H9 (cell line): ENCODE measurements around the gene GPATCH11. TPM values are rescaled to one million over a fixed set of nuclear protein-coding genes. Genes with fewer than 3 reads are reported as not detected.

ENCODE experiments used
- DNase-seq: peaks from one replicate; pipeline ENCODE4 v3.0.0-alpha.2; 2017
- H2AFZ ChIP-seq: one replicate; pipeline ENCODE4 v1.6.1; 2013; ENCODE audit warnings: mild to moderate bottlenecking, low read length, control low read depth, moderate library complexity
- H2AK5ac ChIP-seq: 2 replicates; pipeline ENCODE4 v1.6.1; 2013; ENCODE audit warnings: low read length, control low read depth, mixed read lengths; ENCODE audit not compliant: insufficient read length
- H2BK120ac ChIP-seq: one replicate; pipeline ENCODE4 v1.6.1; 2013; ENCODE audit warnings: low read depth, mild to moderate bottlenecking, low read length, control low read depth, inconsistent platforms; ENCODE audit not compliant: poor library complexity, severe bottlenecking
- H2BK12ac ChIP-seq: 2 replicates; pipeline ENCODE4 v1.6.1; 2013; ENCODE audit warnings: low read length, control low read depth, mixed read lengths, low read depth; ENCODE audit not compliant: insufficient read length
- H2BK15ac ChIP-seq: 2 replicates; pipeline ENCODE4 v1.6.1; 2013; ENCODE audit warnings: low read depth, low read length, control low read depth
- H2BK20ac ChIP-seq: one replicate; pipeline ENCODE4 v1.6.1; 2013; ENCODE audit warnings: low read depth, mild to moderate bottlenecking, low read length, control low read depth, inconsistent platforms; ENCODE audit not compliant: poor library complexity, severe bottlenecking
- H2BK5ac ChIP-seq: 2 replicates; pipeline ENCODE4 v1.6.1; 2013; ENCODE audit warnings: low read length, control low read depth, mixed read lengths; ENCODE audit not compliant: insufficient read length
- H3K14ac ChIP-seq: 2 replicates; pipeline ENCODE4 v1.6.1; 2013; ENCODE audit warnings: low read length, control low read depth; ENCODE audit not compliant: insufficient read depth
- H3K18ac ChIP-seq: 2 replicates; pipeline ENCODE4 v1.6.1; 2013; ENCODE audit warnings: low read depth, mild to moderate bottlenecking, mixed read lengths, low read length, control low read depth; ENCODE audit not compliant: insufficient read length
- H3K23ac ChIP-seq: 2 replicates; pipeline ENCODE4 v1.6.1; 2013; ENCODE audit warnings: low read length, control low read depth, mixed read lengths, low read depth; ENCODE audit not compliant: insufficient read length
- H3K23me2 ChIP-seq: 2 replicates; pipeline ENCODE4 v1.6.1; 2013; ENCODE audit warnings: low read depth, mild to moderate bottlenecking, mixed read lengths, low read length, control low read depth; ENCODE audit not compliant: insufficient read length, poor library complexity, severe bottlenecking
- H3K27ac ChIP-seq: 2 replicates; pipeline ENCODE4 v1.5.1; 2013; ENCODE audit warnings: low read length, control low read depth, mixed read lengths, low read depth; ENCODE audit not compliant: insufficient read length
- H3K27me3 ChIP-seq: 2 replicates; pipeline ENCODE4 v1.6.1; 2013; ENCODE audit warnings: low read length, control low read depth, inconsistent platforms; ENCODE audit not compliant: insufficient read depth
- H3K4ac ChIP-seq: 2 replicates; pipeline ENCODE4 v1.6.1; 2013; ENCODE audit warnings: low read depth, mild to moderate bottlenecking, control low read depth, inconsistent platforms, low read length, moderate library complexity
- H3K4me1 ChIP-seq: 2 replicates; pipeline ENCODE4 v1.6.1; 2013; ENCODE audit warnings: low read length, control low read depth, inconsistent platforms; ENCODE audit not compliant: insufficient read depth
- H3K4me2 ChIP-seq: 2 replicates; pipeline ENCODE4 v1.6.1; 2013; ENCODE audit warnings: low read length, control low read depth, mixed read lengths; ENCODE audit not compliant: insufficient read length, insufficient read depth
- H3K56ac ChIP-seq: 2 replicates; pipeline ENCODE4 v1.6.1; 2013; ENCODE audit warnings: low read depth, mild to moderate bottlenecking, mixed read lengths, low read length, control low read depth; ENCODE audit not compliant: insufficient read length
- H3K79me1 ChIP-seq: 2 replicates; pipeline ENCODE4 v1.6.1; 2013; ENCODE audit warnings: low read depth, mild to moderate bottlenecking, moderate library complexity, low read length, control low read depth, inconsistent platforms; ENCODE audit not compliant: insufficient read depth, poor library complexity, severe bottlenecking
- H3K79me2 ChIP-seq: 2 replicates; pipeline ENCODE4 v1.6.1; 2013; ENCODE audit warnings: low read length, control low read depth, inconsistent platforms; ENCODE audit not compliant: insufficient read depth
- H3K9ac ChIP-seq: 2 replicates; pipeline ENCODE4 v1.6.1; 2013; ENCODE audit warnings: low read length, control low read depth, mixed read lengths; ENCODE audit not compliant: insufficient read length; ENCODE audit errors: extremely low read depth
- H3K9me3 ChIP-seq: one replicate; pipeline ENCODE4 v1.6.1; 2013; ENCODE audit warnings: low read depth, low read length, inconsistent platforms; ENCODE audit not compliant: control insufficient read depth
- H3T11ph ChIP-seq: one replicate; pipeline ENCODE4 v1.6.1; 2013; ENCODE audit warnings: mild to moderate bottlenecking, low read length, control low read depth, inconsistent platforms
- H4K20me1 ChIP-seq: one replicate; pipeline ENCODE4 v1.6.1; 2013; ENCODE audit not compliant: control insufficient read depth, insufficient read length, insufficient read depth
- H4K5ac ChIP-seq: 2 replicates; pipeline ENCODE4 v1.6.1; 2013; ENCODE audit warnings: low read depth, mild to moderate bottlenecking, mixed read lengths, low read length, control low read depth; ENCODE audit not compliant: insufficient read length
- H4K8ac ChIP-seq: replicated peaks from 2 replicates; pipeline ENCODE4 v1.6.1; 2013; ENCODE audit warnings: low read length, control low read depth, mixed read lengths, low read depth; ENCODE audit not compliant: insufficient read length
- H4K91ac ChIP-seq: 2 replicates; pipeline ENCODE4 v1.6.1; 2013; ENCODE audit warnings: low read depth, mild to moderate bottlenecking, moderate library complexity, mixed read lengths, low read length, control low read depth; ENCODE audit not compliant: insufficient read length
- H3K27ac Mint-ChIP-seq, 3 experiments: 2 replicates in 2 of 3; 3 replicates in 1 of 3; pipeline ENCODE4 v1.8.0; 2020 to 2021; ENCODE audit warnings: mixed read lengths in 3 of 3, mild to moderate bottlenecking in 1 of 3, moderate library complexity in 1 of 3
- H3K27me3 Mint-ChIP-seq: 2 replicates; pipeline ENCODE4 v1.8.0; 2021; ENCODE audit warnings: low read depth, mild to moderate bottlenecking, moderate library complexity, mixed read lengths
- H3K36me3 Mint-ChIP-seq, 3 experiments: 2 replicates in 2 of 3; 3 replicates in 1 of 3; pipeline ENCODE4 v1.8.0; 2020 to 2021; ENCODE audit warnings: low read depth in 3 of 3, mixed read lengths in 3 of 3; ENCODE audit not compliant: insufficient read depth in 1 of 3
- H3K4me1 Mint-ChIP-seq, 2 experiments: 2 replicates each; pipeline ENCODE4 v1.8.0; 2020; ENCODE audit warnings: mixed read lengths in 2 of 2
- H3K4me3 Mint-ChIP-seq, 2 experiments: 2 replicates in 1 of 2; 3 replicates in 1 of 2; pipeline ENCODE4 v1.8.0; 2020 to 2021; ENCODE audit warnings: mild to moderate bottlenecking in 2 of 2, mixed read lengths in 2 of 2, moderate library complexity in 1 of 2
- H3K9me3 Mint-ChIP-seq, 2 experiments: 2 replicates in 1 of 2; 3 replicates in 1 of 2; pipeline ENCODE4 v1.8.0; 2020; ENCODE audit warnings: mild to moderate bottlenecking in 2 of 2, mixed read lengths in 2 of 2, moderate library complexity in 1 of 2
- WGBS: extraction: QIAGEN DNeasy Blood & Tissue Kit; methylation state at CpG from one replicate; pipeline ENCODE4 v1.1.7; 2013; ENCODE audit warnings: missing lambda C conversion rate, low lambda C conversion rate, mixed read lengths; ENCODE audit not compliant: insufficient read length; ENCODE audit errors: extremely low coverage; 5-methylcytosine and 5-hydroxymethylcytosine counted together
- total RNA-seq: library from RNA; stranded (reverse); gene quantifications from 2 replicates; pipeline ENCODE4 v1.2.1, GENCODE V29; 2021
- TF ChIP-seq, protein P1 (sequence below): fragments of 200-600 bp; sonication (generic); conservative IDR thresholded peaks from 3 replicates; pipeline ENCODE4 v1.8.0; 2021; ENCODE audit warnings: antibody characterized with exemption, mild to moderate bottlenecking

Gene GPATCH11
- total RNA-seq, 1 experiment from 2014 or later: 3.1 TPM

DNA sequence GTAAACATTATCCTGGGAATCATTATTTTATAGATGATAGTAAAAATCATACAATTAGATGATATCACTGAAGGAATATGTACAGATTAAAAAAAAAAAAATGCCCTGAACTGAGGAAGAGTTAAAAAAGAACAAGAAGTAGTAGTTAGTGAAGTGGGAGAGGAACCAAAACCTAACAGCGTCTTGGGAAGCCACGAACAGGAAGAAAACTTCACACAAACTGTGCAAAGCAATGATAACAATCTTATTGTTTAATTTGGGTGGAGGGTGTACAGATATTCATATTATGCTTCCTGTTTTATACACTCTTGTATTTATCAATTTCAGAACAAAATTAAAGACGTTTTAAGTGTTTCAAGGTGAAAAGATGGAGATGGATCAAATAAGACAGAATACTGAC is 3.6 kb upstream of the GPATCH11 start:
- H4K91ac ChIP-seq: no peak overlapping the region
- no peaks in the 10 kb centered on the region for H3K79me2 ChIP-seq
- no peak overlapping the region for H3K4me2 ChIP-seq
- H3K23ac ChIP-seq: no peak overlapping the region
- no peak overlapping the region for H3K4ac ChIP-seq
- H3K27ac ChIP-seq: no peak overlapping the region
- H2BK120ac ChIP-seq: no peak overlapping the region
- WGBS: no CpG with 5 or more reads among the region's 3 CpGs
- no peak overlapping the region for H3T11ph ChIP-seq
- Mint-ChIP-seq H3K27ac (no peak overlapping the region), H3K4me1 (peaks cover 4 to 5% of the 10 kb centered on the region in 2 experiments; a peak in 2 of 4 replicates), H3K4me3 (no peak overlapping the region), H3K9me3 (no peaks in the 10 kb centered on the region), H3K36me3 (peaks cover 0 to 27% (median 3%) of the 10 kb centered on the region in 3 experiments; a peak in 2 of 7 replicates), H3K27me3 (no peaks in the 10 kb centered on the region)
- H4K20me1 ChIP-seq: no peaks in the 10 kb centered on the region
- no peak overlapping the region for H3K14ac ChIP-seq
- H2BK12ac ChIP-seq: no peak overlapping the region
- no peak for DNase-seq
- no peaks in the 10 kb centered on the region for H3K27me3 ChIP-seq
- TF ChIP-seq, protein P1, sequence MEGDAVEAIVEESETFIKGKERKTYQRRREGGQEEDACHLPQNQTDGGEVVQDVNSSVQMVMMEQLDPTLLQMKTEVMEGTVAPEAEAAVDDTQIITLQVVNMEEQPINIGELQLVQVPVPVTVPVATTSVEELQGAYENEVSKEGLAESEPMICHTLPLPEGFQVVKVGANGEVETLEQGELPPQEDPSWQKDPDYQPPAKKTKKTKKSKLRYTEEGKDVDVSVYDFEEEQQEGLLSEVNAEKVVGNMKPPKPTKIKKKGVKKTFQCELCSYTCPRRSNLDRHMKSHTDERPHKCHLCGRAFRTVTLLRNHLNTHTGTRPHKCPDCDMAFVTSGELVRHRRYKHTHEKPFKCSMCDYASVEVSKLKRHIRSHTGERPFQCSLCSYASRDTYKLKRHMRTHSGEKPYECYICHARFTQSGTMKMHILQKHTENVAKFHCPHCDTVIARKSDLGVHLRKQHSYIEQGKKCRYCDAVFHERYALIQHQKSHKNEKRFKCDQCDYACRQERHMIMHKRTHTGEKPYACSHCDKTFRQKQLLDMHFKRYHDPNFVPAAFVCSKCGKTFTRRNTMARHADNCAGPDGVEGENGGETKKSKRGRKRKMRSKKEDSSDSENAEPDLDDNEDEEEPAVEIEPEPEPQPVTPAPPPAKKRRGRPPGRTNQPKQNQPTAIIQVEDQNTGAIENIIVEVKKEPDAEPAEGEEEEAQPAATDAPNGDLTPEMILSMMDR: no peak
- no peak overlapping the region for H2BK20ac ChIP-seq
- no peaks in the 10 kb centered on the region for H3K9me3 ChIP-seq
- H2AFZ ChIP-seq: no peak overlapping the region
- H3K18ac ChIP-seq: no peak overlapping the region
- H4K5ac ChIP-seq: no peak overlapping the region
- no peak overlapping the region for H2BK5ac ChIP-seq
- H2AK5ac ChIP-seq: no peak overlapping the region
- no peak overlapping the region for H3K56ac ChIP-seq
- no peak overlapping the region for H4K8ac ChIP-seq
- H3K23me2 ChIP-seq: peaks cover 2% of the 10 kb centered on the region
- H3K4me1 ChIP-seq: no peaks in the 10 kb centered on the region
- H3K9ac ChIP-seq: no peak overlapping the region
- H3K79me1 ChIP-seq: no peaks in the 10 kb centered on the region
- H2BK15ac ChIP-seq: no peak overlapping the region
